ENCODE data around the gene PHF8.

- TF ChIP-seq CTCF (IDR thresholded peaks at IDR 0.05) (no peak), POLR2A (IDR thresholded peaks at IDR 0.05) (no peak)
Measured at GRCh38 chrX:54029529-54030143, 14.6 kb downstream of the PHF8 start.

Measured in testis (tissue), 2 donors.